Activated B cell treated with CpG ODN at 0.5 μM for 24 hours (primary cell): ENCODE measurements around the gene GBGT1. TPM values are rescaled to one million over a fixed set of nuclear protein-coding genes. Genes with fewer than 3 reads are reported as not detected.
A peak's percentile ranks its signal among the peaks of the same experiment; 100 is the strongest.

Source experiments
- ATAC-seq: fragments of 200-7000 bp; cut with Tn5 transposase; one replicate; pipeline ENCODE4 v1.10.0; 2021; ENCODE audit warnings: low read depth, mild to moderate bottlenecking, moderate library complexity
- CTCF ChIA-PET: fragments of 350-600 bp; sonication (Branson Sonifier 250); formaldehyde crosslinking; loops from one replicate; lab custom pipeline; 2021; ENCODE audit warnings: antibody characterized with exemption; lab: Charles Lee
- POLR2A ChIA-PET: fragments of 350-600 bp; sonication (Branson Sonifier 250); formaldehyde crosslinking; loops from one replicate; lab custom pipeline; 2021; ENCODE audit warnings: antibody characterized with exemption; lab: Charles Lee
- DNase-seq: peaks from one replicate; pipeline ENCODE4 v3.0.0; 2022
- H3K27ac Mint-ChIP-seq: one replicate; pipeline ENCODE4 v1.8.0; 2020; ENCODE audit warnings: mixed read lengths
- H3K27me3 Mint-ChIP-seq: one replicate; pipeline ENCODE4 v1.8.0; 2021; ENCODE audit warnings: mixed read lengths
- H3K36me3 Mint-ChIP-seq: one replicate; pipeline ENCODE4 v1.8.0; 2021; ENCODE audit warnings: low read depth, mixed read lengths
- H3K4me1 Mint-ChIP-seq: one replicate; pipeline ENCODE4 v1.8.0; 2021; ENCODE audit warnings: mixed read lengths
- H3K4me3 Mint-ChIP-seq: one replicate; pipeline ENCODE4 v1.8.0; 2020; ENCODE audit warnings: mild to moderate bottlenecking, mixed read lengths
- H3K9me3 Mint-ChIP-seq: one replicate; pipeline ENCODE4 v1.8.0; 2020; ENCODE audit warnings: mixed read lengths
- CTCF ChIP-seq: fragments of 200-600 bp; IDR thresholded peaks from one replicate; pipeline ENCODE4 v1.8.0; 2022; ENCODE audit warnings: antibody characterized with exemption, mild to moderate bottlenecking
- intact Hi-C: fragments of 100-400 bp; cut with micrococcal nuclease; formaldehyde crosslinking; loops from one replicate; pipeline ENCODE4 v1.15.1; 2024
- total RNA-seq: library from RNA; stranded (reverse); gene quantifications from 2 replicates; pipeline ENCODE4 v1.2.3, GENCODE V29; 2022

The GBGT1 gene
- total RNA-seq, 1 donor from 2014 or later, result 49.5 TPM

- no peaks in the 10 kb centered on the region for H3K9me3 Mint-ChIP-seq
- POLR2A ChIA-PET, result interaction anchor here (1.4 kb wide), 1 partner anchor 41 kb away, joined by 6 read pairs; no protein-coding TSS in a partner anchor
- CTCF ChIA-PET, result interaction anchor here (0.7 to 22.0 kb wide), 4 partner anchors 12 to 383 kb away, joined by 3 to 369 read pairs (median 4); no protein-coding TSS in a partner anchor
- H3K4me1 Mint-ChIP-seq, result no peaks in the 10 kb centered on the region
- ATAC-seq (peak; percentile 90), DNase-seq (peak; percentile 69)
- no peak overlapping the region for H3K27ac Mint-ChIP-seq
- H3K4me3 Mint-ChIP-seq, result no peak overlapping the region
- intact Hi-C loops, result loop anchor here (1.0 to 5.0 kb wide), 3 partner anchors 41 to 384 kb away; no protein-coding TSS in a partner anchor
- peaks cover 74% of the 10 kb centered on the region for H3K36me3 Mint-ChIP-seq
- H3K27me3 Mint-ChIP-seq, result no peaks in the 10 kb centered on the region
- TF ChIP-seq CTCF, result peak; percentile 71
Observed at GRCh38 chr9:133103183-133103986, 60.3 kb downstream of the GBGT1 start.

Other genes starting within 250 kb of the GBGT1 start
- gene TSC1, start 219.3 kb downstream of the GBGT1 start, total RNA-seq, result 51.7 and 61.4 TPM in 2 replicates
- gene GFI1B, start 185.2 kb downstream of the GBGT1 start, total RNA-seq, result 0.07 and 0.38 TPM in 2 replicates
- gene GTF3C5, start 132.9 kb downstream of the GBGT1 start, total RNA-seq, result 53.6 and 56.6 TPM in 2 replicates
- 0.49 and 0.64 TPM in 2 replicates for gene CEL, start 101.9 kb downstream of the GBGT1 start, total RNA-seq
- gene RALGDS, start 42.7 kb downstream of the GBGT1 start, total RNA-seq, result 21.2 and 29.2 TPM in 2 replicates
- gene OBP2B, start 45.3 kb upstream of the GBGT1 start, total RNA-seq, result not detected in 2 replicates
- not detected in 2 replicates for gene ABO, start 111.3 kb upstream of the GBGT1 start, total RNA-seq
- gene SURF6, start 172.3 kb upstream of the GBGT1 start, total RNA-seq, result 22.4 and 23.9 TPM in 2 replicates
- gene MED22, start 184.2 kb upstream of the GBGT1 start, total RNA-seq, result 40.7 and 45.7 TPM in 2 replicates
- 3,786 and 4,134 TPM in 2 replicates for gene RPL7A, start 184.3 kb upstream of the GBGT1 start, total RNA-seq
- gene SURF1, start 192.6 kb upstream of the GBGT1 start, total RNA-seq, result 33.6 and 38.9 TPM in 2 replicates
- gene SURF2, start 192.6 kb upstream of the GBGT1 start, total RNA-seq, result 17.3 and 17.8 TPM in 2 replicates
- 57.0 and 58.2 TPM in 2 replicates for gene SURF4, start 212.1 kb upstream of the GBGT1 start, total RNA-seq
- gene STKLD1, start 212.5 kb upstream of the GBGT1 start, total RNA-seq, result 0.37 and 0.44 TPM in 2 replicates